GM20000 (cell line): ENCODE data around the gene RBP4.

Experiments used
- DNase-seq: peaks from one replicate; pipeline ENCODE4 v3.0.0; 2012; ENCODE audit warnings: low spot score
- CTCF ChIP-seq: IDR thresholded peaks from 2 replicates; pipeline ENCODE4 v1.5.1; 2012; ENCODE audit warnings: mild to moderate bottlenecking, control low read depth; ENCODE audit errors: extremely low read depth, missing control alignments

The RBP4 gene

DNA sequence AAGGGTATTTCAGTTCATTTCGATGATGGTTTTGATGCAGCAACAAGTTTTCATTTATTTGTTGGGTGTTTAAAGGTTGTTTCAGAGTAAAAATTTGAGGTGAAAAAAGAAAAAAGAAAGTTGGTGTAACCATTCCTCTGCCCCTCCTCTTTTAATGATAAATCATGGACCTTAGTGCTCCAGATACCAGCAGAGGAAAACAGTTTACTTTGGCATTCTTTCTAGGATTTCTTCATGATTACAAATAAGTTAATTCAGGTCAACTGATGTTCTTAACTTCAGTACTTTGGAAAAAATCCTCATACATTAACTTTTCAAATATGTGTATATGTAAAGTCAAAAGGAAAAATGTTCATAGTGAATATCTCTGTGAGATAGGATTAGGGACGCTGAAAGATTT, 2.0 kb upstream of the RBP4 start:
- no peak for DNase-seq

DNA sequence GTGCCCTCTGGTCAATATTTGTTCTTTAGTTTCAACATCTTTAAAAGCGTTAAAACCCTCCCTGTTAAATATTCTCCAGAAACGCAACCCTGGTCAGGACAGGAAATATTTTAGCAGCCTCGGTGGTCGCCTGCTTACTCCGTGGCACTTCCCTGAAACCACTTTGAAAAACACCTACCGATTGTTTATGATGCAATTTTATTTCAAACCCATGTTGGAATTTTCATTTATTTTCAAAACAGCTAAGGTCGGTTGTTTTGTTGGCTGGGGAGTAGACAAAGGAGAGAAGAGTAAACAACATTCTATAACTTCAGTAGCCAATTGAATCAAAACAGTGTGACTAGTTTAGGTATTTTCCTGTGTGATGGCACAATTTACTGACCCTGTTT, 733 bp upstream of the RBP4 start:
- DNase-seq = no peak
- no peak for TF ChIP-seq CTCF

More for the DNA sequence above, 2.0 kb upstream of the RBP4 start:
- no peak for TF ChIP-seq CTCF

DNA sequence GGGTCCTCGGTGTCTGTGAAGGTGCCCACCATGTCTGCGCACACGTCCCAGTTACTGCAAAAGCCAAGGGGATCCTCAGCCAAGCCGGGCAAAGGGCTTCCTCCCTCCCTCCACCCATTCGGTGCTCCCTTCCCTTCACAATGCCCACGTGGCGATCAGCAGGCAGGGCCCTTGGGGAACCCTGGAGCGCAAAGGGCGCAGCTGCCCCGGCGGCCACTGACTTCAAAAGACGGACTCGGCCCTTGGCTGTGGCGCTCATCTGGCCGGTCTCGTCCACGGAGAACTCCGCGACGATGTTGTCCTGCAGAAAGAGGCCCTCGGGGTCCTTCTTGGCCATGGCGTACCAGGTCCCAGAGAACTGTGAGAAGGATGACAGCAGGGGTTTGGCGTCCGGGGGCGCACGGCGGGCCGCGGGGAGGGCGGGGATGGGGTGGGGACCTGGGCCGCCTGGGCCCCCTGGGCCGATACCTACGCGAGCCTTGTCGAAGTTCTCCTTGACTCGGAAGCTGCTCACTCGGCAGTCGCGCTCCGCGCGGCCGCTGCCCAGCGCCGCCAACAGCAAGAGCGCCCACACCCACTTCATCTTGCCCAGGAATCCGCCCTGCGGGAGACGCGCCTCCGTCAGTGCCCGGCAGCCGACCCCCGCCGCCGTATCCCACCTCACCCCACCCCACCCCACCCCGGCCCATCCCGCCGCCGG, 439 bp downstream of the RBP4 start:
- DNase-seq = no peak

DNA sequence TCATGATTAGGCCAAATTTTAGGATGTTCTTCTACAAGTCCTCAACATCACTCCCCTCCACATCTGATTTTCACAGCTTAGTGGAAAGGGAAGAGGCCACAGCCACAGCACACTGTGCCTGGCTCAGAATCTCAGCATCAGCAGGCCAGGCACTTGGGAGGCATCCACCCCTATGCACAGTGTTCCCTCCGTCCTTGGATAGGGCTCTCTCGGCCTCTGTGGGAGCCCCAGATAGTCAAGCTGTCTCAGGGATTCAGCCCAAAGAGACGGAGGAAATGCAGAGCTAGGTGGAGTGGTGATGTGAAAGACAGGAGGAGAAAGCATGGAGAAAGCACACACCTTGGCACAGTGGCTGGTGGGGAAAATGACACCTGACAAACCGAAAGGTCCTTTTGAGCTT, 1.3 kb downstream of the RBP4 start:
- no peak for DNase-seq
- TF ChIP-seq CTCF = no peak

More for the DNA sequence above, 439 bp downstream of the RBP4 start:
- TF ChIP-seq CTCF = no peak

- DNase-seq = no peak
Observed at GRCh38 chr10:93599335-93599734, 1.7 kb downstream of the RBP4 start.

GRCh38 chr10:93598157-93598556, 2.9 kb downstream of the RBP4 start:
- no peak for DNase-seq
- no peak for TF ChIP-seq CTCF

More at GRCh38 chr10:93599335-93599734, 1.7 kb downstream of the RBP4 start:
- no peak for TF ChIP-seq CTCF

GRCh38 chr10:93597075-93597599, 3.9 kb downstream of the RBP4 start:
- TF ChIP-seq CTCF = no peak
- no peak for DNase-seq
